ENCODE measurements around the gene HMHB1.

Gene HMHB1

GRCh38 chr5:143812085-143812705 is at the start of gene HMHB1:
HMHB1 (plus strand) TSS chr5:143812161.
- ATAC-seq, result no peak

DNA sequence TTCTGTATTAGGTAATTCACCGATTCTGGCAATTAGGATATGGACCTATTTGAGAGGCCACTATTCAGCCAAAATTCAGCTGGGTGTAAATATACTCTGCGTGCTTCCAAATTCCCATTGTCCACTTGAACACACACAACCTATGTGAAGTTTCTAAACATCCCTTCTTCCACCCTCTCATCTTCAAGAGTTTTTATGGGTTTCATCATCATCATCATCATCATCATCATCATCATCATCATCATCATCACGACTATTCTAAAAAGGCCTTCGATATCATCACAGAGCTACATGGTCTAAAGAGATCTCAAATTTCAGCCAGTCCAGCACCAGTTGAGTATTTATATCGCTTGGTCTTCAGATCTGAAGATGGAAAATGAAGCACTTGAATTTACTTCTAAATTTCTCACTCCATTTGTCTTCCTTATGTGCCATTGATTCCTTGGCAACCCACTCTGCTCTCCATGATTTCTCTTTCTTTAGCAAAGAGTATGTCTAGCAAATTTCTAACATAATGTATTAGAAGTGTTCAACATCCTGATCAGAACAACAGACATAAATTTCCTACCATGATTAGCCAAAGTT is 49.2 kb upstream of the HMHB1 start:
- ATAC-seq, result no peak

DNA sequence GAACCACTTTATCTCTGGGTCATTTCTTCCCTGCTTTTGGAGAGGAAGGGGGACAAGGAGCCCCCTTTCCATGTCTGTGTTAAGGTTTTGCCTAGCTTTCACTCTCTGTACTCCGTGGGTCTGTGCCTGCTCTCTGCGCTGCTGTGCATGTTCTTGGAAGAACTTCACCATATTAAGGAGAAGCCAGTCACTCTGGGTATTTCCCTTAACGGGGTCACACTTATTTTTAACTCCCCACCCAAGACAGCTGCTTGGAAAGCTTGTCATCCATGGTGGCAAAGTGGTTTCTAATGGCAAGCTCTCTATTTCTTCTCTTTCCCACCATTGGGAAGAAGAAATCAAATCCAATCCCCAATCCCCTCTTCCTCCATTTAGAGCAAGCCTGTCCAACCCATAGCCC is 44.8 kb upstream of the HMHB1 start:
- no peak for ATAC-seq

- no peak for ATAC-seq
Observed at GRCh38 chr5:143769026-143769786, 42.8 kb upstream of the HMHB1 start.

GRCh38 chr5:143770450-143770849 is 41.5 kb upstream of the HMHB1 start:
- ATAC-seq, result no peak

DNA sequence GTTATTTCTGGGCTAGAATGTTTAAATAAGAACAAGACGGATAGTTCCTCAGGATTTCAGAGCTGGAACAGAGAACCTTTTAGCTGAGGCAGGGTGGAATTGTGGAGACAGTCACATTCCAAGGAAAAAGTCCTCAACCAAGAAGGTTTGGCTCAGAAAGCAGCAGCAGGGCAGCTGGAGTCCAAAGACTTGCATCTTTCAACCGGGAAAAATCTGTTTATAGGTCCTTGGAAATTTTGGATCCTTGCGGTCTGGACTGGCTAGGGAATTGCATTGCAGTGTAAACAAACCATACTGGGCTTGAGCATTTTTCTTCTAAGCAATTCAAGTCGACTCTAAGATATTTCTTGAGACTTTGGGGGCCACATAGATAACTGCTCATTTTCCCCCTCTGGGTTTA is 40.8 kb upstream of the HMHB1 start:
- ATAC-seq, result no peak

- no peak for ATAC-seq
Observed at GRCh38 chr5:143771602-143772001, 40.4 kb upstream of the HMHB1 start.

- ATAC-seq, result no peak
Observed at GRCh38 chr5:143772621-143773020, 39.3 kb upstream of the HMHB1 start.

DNA sequence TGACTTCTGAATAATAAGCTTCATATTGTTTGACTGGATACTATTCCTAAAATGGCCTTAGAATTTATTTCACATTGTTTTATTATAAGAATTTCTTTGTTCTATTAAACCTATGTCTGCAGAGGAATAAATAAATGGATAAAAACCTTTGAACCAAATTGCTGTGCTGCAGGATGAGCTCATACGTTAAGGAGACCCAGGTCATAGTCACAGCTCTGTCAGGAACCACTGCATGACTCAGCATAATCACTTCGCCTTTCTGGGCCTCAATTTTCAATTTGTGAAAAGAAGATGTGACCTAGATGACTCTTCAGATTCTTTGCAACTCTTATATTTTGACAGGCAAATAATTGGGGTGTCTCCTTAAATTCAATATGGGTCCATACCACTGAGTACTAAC is 36.7 kb upstream of the HMHB1 start:
- peak; percentile 63 to 64 for ATAC-seq

DNA sequence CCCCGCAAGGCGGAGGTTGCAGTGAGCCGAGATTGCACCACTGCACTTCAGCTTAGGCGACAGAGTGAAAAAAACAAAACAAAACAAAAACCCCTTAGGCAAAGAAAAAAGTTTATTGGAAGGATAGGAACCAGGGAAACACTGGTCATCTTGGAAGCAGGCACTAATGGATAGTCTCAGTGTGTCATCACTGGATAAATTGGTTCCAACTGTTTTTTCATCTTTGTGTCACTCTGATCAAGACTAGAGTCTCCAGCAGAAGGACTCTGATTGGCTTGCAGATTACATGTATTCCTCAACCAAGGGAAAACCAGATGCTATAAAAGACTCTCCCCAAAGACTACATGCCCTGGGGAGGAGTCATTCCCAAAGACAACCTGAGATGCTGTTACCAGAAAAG is 35.0 kb upstream of the HMHB1 start:
- no peak for ATAC-seq

GRCh38 chr5:143779506-143779905 is 32.5 kb upstream of the HMHB1 start:
- ATAC-seq, result no peak

- no peak for ATAC-seq
Observed at GRCh38 chr5:143781993-143782520, 29.9 kb upstream of the HMHB1 start.

DNA sequence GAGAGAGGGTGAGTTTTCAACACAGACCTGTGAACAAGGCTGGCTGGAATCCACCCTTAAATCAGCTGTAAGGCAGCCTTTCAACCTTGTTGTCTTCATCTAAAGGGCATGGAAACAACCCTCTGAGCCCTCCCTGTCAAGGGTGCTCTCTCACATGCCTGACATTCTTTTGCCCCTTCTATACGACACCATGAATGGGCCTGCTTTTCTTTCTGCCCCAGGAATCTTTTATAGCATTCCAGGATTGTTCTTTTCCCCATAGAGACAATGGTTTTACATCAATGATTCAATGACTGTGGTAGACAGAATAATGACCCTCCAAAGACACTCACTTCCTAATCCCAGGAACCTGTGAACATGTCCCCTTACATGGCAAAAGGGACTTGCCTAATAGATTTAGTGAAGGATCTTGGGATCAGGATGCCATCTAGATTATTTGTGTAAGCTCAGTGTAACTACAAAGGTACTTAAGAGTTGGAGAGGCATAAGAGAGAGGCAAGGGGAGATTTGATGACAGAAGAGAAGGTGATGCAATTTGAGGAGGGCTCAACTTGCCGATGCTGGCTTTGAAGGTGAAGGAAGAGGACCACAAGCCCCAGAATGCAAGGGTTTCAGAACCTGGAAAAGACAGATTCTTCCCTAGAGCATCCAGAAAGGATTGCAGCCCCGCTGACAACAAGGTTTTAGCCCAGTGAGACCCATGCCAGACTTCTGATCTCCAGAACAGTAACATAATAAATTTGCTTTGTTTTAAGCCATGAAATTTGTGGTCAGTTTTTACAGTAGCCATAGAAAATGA is 29.2 kb upstream of the HMHB1 start:
- no peak for ATAC-seq

DNA sequence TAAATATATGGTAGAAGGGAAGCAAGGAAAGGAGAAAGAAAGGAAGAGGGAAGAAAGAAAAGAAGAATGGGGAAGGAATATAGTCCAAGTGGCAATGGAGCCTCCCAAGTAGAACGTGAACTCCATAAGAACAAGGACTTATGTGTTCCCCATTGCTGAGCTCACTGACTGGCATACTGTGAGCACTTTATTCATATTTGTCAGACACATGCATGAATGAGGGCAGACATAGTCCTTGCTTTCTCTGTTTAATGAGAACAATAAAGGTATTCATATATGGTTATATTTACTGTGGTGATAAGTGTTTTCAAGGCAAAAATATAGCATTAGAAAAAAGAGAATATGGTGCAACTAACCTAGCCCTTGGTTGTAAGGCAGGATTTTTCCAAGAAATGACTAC is 23.6 kb upstream of the HMHB1 start:
- ATAC-seq, result no peak

GRCh38 chr5:143790457-143791112 is 21.4 kb upstream of the HMHB1 start:
- ATAC-seq, result no peak

GRCh38 chr5:143791848-143792731 is 19.9 kb upstream of the HMHB1 start:
- no peak for ATAC-seq

DNA sequence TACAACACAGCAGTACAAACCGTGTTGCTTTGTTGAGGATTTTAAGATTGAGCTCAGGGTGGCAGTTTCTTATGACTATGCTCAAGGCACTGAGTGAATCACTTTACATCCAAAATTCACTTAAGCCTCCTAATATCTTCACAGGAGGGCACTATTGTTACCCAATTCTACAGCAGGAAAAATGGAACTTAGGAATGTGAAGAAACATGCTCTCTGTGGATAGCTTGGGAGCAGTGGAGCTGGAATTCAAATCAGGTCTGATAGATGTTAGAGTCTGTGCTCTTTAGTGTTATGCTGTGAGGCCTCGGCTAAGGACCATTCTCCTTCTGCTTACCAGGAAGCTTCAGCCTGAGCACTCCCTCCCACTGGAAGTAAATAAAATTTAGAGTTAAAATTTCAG is 18.7 kb upstream of the HMHB1 start:
- no peak for ATAC-seq

DNA sequence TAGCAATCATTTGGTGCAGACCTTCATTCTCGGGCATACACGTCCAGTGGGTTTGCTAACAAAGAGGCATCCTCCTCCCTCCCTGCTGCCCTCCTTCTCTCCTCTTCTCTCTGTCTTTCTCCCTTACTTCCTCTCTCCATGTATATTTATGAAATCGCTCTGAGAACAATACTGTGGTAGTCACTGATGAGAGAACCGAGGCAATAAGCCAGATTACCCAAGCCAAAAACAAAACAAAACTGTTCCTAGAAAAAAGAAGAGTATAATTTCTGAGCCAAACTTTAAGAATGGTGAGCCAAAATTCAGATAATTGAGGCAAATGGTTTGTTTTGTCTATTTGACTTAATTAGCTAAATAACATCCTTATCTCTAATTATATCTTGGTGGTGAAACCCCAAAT is 15.8 kb upstream of the HMHB1 start:
- ATAC-seq, result no peak

- ATAC-seq, result no peak
Observed at GRCh38 chr5:143796753-143797152, 15.2 kb upstream of the HMHB1 start.

DNA sequence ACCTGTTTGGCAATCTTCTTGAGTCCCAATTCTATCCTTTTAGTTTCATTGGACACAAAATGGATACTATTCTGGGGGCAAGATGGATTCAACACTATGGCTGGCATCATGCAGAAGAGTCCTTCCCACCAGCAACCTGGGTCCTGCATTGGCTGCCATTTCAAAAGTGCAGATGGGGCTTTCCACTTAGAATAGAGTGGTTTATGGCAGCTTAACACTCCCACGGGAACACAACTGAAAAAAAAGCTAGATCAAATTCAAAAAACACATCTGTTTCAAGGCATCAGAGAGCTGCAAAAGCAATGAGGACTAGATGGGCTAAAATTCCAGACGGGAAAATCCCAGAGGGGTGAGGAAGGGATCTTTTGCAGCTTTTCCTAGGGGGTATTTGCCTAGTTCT is 11.2 kb upstream of the HMHB1 start:
- no peak for ATAC-seq

- ATAC-seq, result no peak
Observed at GRCh38 chr5:143801252-143801939, 10.6 kb upstream of the HMHB1 start.
